ENCODE data around the gene AZIN2.
"Not testable (repeated sequence)": the region's sequence is repeated elsewhere in the genome, so short reads cannot be mapped to it uniquely, and the experiment has no call there.

AZIN2 gene

DNA sequence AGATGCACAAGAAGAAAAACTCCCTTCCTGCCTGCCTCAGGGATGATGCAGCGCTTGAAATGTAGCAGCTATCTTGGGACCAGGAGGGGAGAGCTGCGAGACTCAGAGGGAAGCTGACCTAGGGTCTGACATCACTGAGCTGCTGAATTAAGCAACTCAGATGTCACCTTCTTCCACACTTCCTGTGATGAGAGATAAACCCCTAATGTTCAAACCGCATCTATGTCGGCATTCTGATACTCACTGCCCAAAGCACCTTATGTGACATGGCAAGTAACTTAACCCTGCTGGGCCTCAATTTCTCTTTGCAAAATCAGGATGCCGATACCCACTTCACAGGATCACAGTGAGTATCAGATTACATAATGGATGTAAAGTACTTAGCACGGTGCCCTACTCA lies 35.1 kb upstream of the AZIN2 start:
- H3K27ac ChIP-seq, result peak overlapping the region; percentile 92
- no peaks in the 10 kb centered on the region for H3K27me3 ChIP-seq

DNA sequence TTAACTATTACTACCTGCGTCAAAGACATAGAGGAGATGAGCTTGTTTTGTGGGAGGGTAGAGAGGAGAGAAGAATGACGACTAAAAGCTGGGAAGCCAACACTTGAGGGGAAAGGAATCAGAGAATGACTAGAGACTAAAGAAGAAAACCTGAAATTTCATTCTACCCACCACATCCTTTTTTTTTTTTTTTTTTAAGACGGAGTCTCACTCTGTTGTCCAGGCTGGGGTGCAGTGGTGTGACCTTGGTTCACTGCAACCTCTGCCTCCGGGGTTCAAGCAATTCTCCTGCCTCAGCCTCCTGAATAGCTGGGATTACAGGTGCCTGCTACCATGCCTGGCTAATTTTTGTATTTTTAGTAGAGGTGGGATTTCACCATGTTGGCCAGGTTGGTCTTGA lies 34.7 kb upstream of the AZIN2 start:
- H3K27ac ChIP-seq, result peak overlapping the region; percentile 92
- not testable (repeated sequence) for H3K9me3 ChIP-seq, H3K36me3 ChIP-seq, H3K27me3 ChIP-seq
- H3K4me1 ChIP-seq (ENCODE audit: control insufficient read depth in 1 of 2, insufficient read depth in 1 of 2, low read depth in 1 of 2, low read length in 1 of 2), result peaks cover 62 to 64% of the 10 kb centered on the region in 2 experiments
- H3K4me3 ChIP-seq (ENCODE audit: low read depth in 1 of 2, low read length in 1 of 2), result peak overlapping the region; percentile 38 to 40

More for the DNA sequence above, 35.1 kb upstream of the AZIN2 start:
- H3K9me3 ChIP-seq, result no peaks in the 10 kb centered on the region
- H3K36me3 ChIP-seq, result no peaks in the 10 kb centered on the region
- TF ChIP-seq, protein P1, sequence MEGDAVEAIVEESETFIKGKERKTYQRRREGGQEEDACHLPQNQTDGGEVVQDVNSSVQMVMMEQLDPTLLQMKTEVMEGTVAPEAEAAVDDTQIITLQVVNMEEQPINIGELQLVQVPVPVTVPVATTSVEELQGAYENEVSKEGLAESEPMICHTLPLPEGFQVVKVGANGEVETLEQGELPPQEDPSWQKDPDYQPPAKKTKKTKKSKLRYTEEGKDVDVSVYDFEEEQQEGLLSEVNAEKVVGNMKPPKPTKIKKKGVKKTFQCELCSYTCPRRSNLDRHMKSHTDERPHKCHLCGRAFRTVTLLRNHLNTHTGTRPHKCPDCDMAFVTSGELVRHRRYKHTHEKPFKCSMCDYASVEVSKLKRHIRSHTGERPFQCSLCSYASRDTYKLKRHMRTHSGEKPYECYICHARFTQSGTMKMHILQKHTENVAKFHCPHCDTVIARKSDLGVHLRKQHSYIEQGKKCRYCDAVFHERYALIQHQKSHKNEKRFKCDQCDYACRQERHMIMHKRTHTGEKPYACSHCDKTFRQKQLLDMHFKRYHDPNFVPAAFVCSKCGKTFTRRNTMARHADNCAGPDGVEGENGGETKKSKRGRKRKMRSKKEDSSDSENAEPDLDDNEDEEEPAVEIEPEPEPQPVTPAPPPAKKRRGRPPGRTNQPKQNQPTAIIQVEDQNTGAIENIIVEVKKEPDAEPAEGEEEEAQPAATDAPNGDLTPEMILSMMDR (IDR thresholded peaks at IDR 0.05), result no peak
- peak overlapping the region; percentile 38 to 40 for H3K4me3 ChIP-seq (ENCODE audit: low read depth in 1 of 2, low read length in 1 of 2)
- H3K4me1 ChIP-seq (ENCODE audit: control insufficient read depth in 1 of 2, insufficient read depth in 1 of 2, low read depth in 1 of 2, low read length in 1 of 2), result peaks cover 65 to 66% of the 10 kb centered on the region in 2 experiments

DNA sequence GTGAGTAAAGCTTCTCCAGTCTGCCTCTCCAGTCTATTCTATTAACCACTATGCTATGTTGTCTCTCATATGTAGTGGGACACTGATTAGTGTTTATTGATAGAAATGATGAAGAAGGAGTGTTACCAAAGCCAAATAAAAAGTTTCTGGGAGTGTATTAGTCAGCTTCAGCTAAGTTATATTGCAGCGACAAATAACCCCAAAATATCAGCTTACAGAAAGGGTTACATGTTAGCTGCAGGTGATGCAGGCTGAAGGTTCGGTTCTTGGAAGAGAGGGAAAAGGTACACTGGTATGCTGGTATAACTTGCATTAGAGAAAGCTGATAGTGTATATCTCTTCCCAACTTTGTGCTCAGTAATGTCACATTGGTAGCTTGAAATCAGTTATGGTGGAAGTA lies 33.7 kb upstream of the AZIN2 start:
- Histone ChIP-seq H3K27me3 (no peaks in the 10 kb centered on the region), H3K36me3 (no peaks in the 10 kb centered on the region), H3K27ac (peak overlapping the region; percentile 92), H3K9me3 (no peaks in the 10 kb centered on the region), H3K4me1 (ENCODE audit: control insufficient read depth in 1 of 2, insufficient read depth in 1 of 2, low read depth in 1 of 2, low read length in 1 of 2) (peaks cover 62 to 64% of the 10 kb centered on the region in 2 experiments), H3K4me3 (ENCODE audit: low read depth in 1 of 2, low read length in 1 of 2) (no peak overlapping the region)
- TF ChIP-seq, protein P1 (IDR thresholded peaks at IDR 0.05), result no peak

DNA sequence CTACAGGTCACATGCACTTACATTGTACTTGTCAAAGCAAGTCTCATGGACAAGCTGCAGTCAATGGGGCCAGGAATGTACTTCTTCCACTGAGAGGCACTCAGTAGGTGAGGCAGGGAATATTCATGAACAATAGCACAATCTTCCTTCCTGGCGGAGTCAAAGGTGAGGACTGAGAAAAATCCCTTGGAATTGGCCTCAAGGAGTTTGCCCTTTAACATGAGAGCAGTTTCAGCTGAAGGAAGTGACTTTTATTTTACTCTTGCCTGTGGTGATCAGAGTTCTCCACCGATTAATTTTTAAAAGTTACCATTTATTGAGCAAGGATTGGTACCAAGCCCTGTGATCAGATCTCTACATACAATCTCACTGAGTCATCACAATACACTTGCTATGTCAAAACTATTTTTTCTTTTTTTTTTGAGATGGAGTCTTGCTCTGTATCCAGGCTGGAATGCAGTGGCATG lies 33.1 kb upstream of the AZIN2 start:
- Histone ChIP-seq H3K36me3 (no peaks in the 10 kb centered on the region), H3K27ac (peak overlapping the region; percentile 92), H3K4me1 (ENCODE audit: control insufficient read depth in 1 of 2, insufficient read depth in 1 of 2, low read depth in 1 of 2, low read length in 1 of 2) (peaks cover 62 to 64% of the 10 kb centered on the region in 2 experiments), H3K9me3 (no peaks in the 10 kb centered on the region), H3K27me3 (no peaks in the 10 kb centered on the region), H3K4me3 (ENCODE audit: low read depth in 1 of 2, low read length in 1 of 2) (no peak overlapping the region)
- TF ChIP-seq, protein P1 (IDR thresholded peaks at IDR 0.05), result no peak

DNA sequence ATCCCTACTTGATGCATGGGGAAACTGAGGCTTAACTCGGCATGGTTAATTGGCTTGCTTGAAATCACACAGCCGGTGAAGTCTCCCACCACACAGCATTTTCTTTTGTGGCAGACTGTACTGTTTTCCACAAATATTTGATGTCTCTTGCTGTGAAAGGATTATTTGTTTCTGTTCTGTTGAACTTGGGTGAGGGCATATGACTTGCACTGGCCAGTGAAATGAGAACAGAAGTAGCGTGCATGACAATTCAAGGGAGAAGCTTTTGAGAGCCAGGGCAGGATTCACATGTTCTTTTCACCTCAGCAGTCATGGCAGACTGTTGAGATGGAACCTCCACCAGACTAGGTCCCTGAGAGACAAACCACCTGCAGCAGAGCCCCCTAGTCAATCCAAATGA lies 32.5 kb upstream of the AZIN2 start:
- H3K36me3 ChIP-seq, result no peaks in the 10 kb centered on the region
- H3K27me3 ChIP-seq, result no peaks in the 10 kb centered on the region
- no peaks in the 10 kb centered on the region for H3K9me3 ChIP-seq
- peaks cover 62 to 64% of the 10 kb centered on the region in 2 experiments for H3K4me1 ChIP-seq (ENCODE audit: control insufficient read depth in 1 of 2, insufficient read depth in 1 of 2, low read depth in 1 of 2, low read length in 1 of 2)
- peak overlapping the region; percentile 92 for H3K27ac ChIP-seq
- no peak overlapping the region for H3K4me3 ChIP-seq (ENCODE audit: low read depth in 1 of 2, low read length in 1 of 2)
- TF ChIP-seq, protein P1 (IDR thresholded peaks at IDR 0.05), result no peak

DNA sequence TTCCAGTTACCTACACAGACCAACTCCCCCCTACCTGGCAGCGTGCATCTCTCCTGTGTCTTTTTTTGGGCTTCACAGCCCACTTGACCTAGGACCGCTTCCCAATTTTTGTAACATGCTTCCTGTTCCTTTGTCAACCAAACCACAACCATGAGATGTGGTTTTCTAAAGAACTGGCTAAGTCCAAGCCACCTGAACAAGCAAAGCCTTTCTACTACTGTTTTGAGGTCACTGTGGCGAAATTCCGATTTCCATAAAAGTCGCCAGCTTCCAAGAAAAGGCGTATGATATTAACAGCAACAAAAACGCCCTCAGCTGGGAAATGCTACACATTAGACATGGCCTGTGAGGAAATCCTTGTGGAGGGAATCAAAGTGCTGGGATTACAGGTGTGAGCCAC lies 31.6 kb upstream of the AZIN2 start:
- peak overlapping the region; percentile 92 for H3K27ac ChIP-seq
- H3K36me3 ChIP-seq, result no peaks in the 10 kb centered on the region
- peak overlapping the region in 1 of 2 experiments; percentile 12 for H3K4me3 ChIP-seq (ENCODE audit: low read depth in 1 of 2, low read length in 1 of 2)
- H3K4me1 ChIP-seq (ENCODE audit: control insufficient read depth in 1 of 2, insufficient read depth in 1 of 2, low read depth in 1 of 2, low read length in 1 of 2), result peaks cover 62 to 64% of the 10 kb centered on the region in 2 experiments
- TF ChIP-seq, protein P1 (IDR thresholded peaks at IDR 0.05), result no peak
- no peaks in the 10 kb centered on the region for H3K9me3 ChIP-seq
- H3K27me3 ChIP-seq, result no peaks in the 10 kb centered on the region
